ENCODE results near the gene PAQR8. TPM values are rescaled to one million over a fixed set of nuclear protein-coding genes. Genes with fewer than 3 reads are reported as not detected.
A peak's percentile ranks its signal among the peaks of the same experiment; 100 is the strongest.

PAQR8 gene
- total and polyA plus RNA-seq, 2 of the 13 experiments (the other 11 are each of a cell fraction or from before 2014, with no cell fraction given) = 37.7 to 50.7 TPM

- 0 out of 2 replicates have a peak, but pooled peaks have one; percentile 80 for TF ChIP-seq ZNF577 (CRISPR knock-in tag; IDR thresholded peaks at IDR 0.05; ENCODE audit: borderline replicate concordance, low read depth)
- TF ChIP-seq XRCC5 (optimal IDR thresholded peaks at IDR 0.05; ENCODE audit: low read length) = peak; percentile 74
- TF ChIP-seq TFE3 (CRISPR knock-in tag; IDR thresholded peaks at IDR 0.05) = peak; percentile 77
- peak; percentile 78 for TF ChIP-seq MIXL1 (CRISPR knock-in tag; IDR thresholded peaks at IDR 0.05)
- no peak for TF ChIP-seq ZNF138 (CRISPR knock-in tag; IDR thresholded peaks at IDR 0.05; ENCODE audit: low read depth)
- TF ChIP-seq ZNF761 (CRISPR knock-in tag; conservative IDR thresholded peaks at IDR 0.05) = peak; percentile 86; the same call in 1 of the 2 replicates
- TF ChIP-seq ELF1 (CRISPR knock-in tag; IDR thresholded peaks at IDR 0.05) = peak; percentile 95
- peak; percentile 70; the same call in 1 of the 2 replicates for TF ChIP-seq NKX3-1 (CRISPR knock-in tag; IDR thresholded peaks at IDR 0.05)
- TF ChIP-seq RFXANK (CRISPR knock-in tag; IDR thresholded peaks at IDR 0.05) = 0 out of 2 replicates have a peak, but pooled peaks have one; percentile 61
- TF ChIP-seq ZFAT (CRISPR knock-in tag; conservative IDR thresholded peaks at IDR 0.05) = no peak
- TF ChIP-seq ZNF343 (CRISPR knock-in tag; IDR thresholded peaks at IDR 0.05) = peak; percentile 93
- peak; percentile 91 for TF ChIP-seq SALL1 (CRISPR knock-in tag; IDR thresholded peaks at IDR 0.05)
- peak; percentile 21; the same call in 1 of the 2 replicates for TF ChIP-seq ETV6 (CRISPR knock-in tag; conservative IDR thresholded peaks at IDR 0.05)
- TF ChIP-seq ZNF34 (CRISPR knock-in tag; IDR thresholded peaks at IDR 0.05; ENCODE audit: borderline replicate concordance) = peak; percentile 98
- TF ChIP-seq ZNF296 (CRISPR knock-in tag; conservative IDR thresholded peaks at IDR 0.05) = no peak
- TF ChIP-seq YEATS2 (CRISPR knock-in tag; IDR thresholded peaks at IDR 0.05; ENCODE audit: borderline replicate concordance) = peak; percentile 98
- TF ChIP-seq ZNF407 (CRISPR knock-in tag; IDR thresholded peaks at IDR 0.05; ENCODE audit: not compliant biosample characterization) = peak; percentile 42
Measured at GRCh38 chr6:52419809-52420667, 58.1 kb downstream of the PAQR8 start, which contains the start of gene EFHC1 (continued).
